ENCODE measurements around the gene MFSD12.

Gene MFSD12

GRCh38 chr19:3556978-3557460, 367 bp downstream of the MFSD12 start:
- DNase-seq (ENCODE audit: low read depth in 2 of 2, low spot score in 1 of 2): peak in 1 of 2 donors; percentile 43

GRCh38 chr19:3556423-3556977, 886 bp downstream of the MFSD12 start:
- DNase-seq (ENCODE audit: low read depth in 2 of 2, low spot score in 1 of 2): no peak

GRCh38 chr19:3555653-3556422, 1.5 kb downstream of the MFSD12 start:
- DNase-seq (ENCODE audit: low read depth in 2 of 2, low spot score in 1 of 2): no peak

GRCh38 chr19:3554254-3555083, 2.9 kb downstream of the MFSD12 start:
- DNase-seq (ENCODE audit: low read depth in 2 of 2, low spot score in 1 of 2): no peak

DNA sequence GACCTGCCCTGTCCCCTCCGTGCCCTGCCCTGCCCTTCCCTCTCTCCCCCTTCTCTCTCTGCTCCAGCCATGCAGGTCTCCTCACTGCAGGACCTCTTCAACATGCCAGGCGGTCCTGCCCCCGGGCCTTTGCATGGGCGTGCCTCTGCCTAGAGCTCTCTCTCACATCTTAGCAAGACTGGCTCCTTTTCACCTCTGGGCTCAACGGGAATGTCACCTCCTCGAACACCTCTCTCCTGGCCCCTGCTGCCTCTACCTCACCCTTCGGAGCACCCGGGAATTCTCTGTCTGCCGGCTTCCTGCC, 5.6 kb downstream of the MFSD12 start:
- no peak for DNase-seq (ENCODE audit: low read depth in 2 of 2, low spot score in 1 of 2)

- no peak for DNase-seq (ENCODE audit: low read depth in 2 of 2, low spot score in 1 of 2)
Observed at GRCh38 chr19:3550947-3551791, 6.2 kb downstream of the MFSD12 start.

DNA sequence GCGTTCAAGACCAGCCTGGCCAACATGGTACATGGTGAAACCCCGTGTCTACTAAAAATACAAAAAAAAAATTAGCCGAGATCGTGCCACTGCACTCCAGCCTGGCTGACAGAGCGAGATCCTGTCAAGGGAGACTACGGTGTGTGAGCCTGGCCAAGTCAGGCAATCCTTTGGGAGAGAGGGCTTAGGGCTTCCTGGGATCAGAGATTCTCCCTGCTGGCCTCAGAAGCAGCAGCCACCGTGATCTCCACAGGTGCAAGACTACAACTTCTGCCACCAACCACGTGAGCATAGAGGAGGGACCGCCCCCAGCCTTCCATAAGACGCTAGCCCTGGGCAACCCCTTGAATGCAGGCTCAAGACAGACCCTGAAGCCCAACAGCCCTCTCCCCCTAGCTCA, 7.6 kb downstream of the MFSD12 start:
- DNase-seq (ENCODE audit: low read depth in 2 of 2, low spot score in 1 of 2): no peak

- DNase-seq (ENCODE audit: low read depth in 2 of 2, low spot score in 1 of 2): no peak
Observed at GRCh38 chr19:3548606-3549005, 8.8 kb downstream of the MFSD12 start.

DNA sequence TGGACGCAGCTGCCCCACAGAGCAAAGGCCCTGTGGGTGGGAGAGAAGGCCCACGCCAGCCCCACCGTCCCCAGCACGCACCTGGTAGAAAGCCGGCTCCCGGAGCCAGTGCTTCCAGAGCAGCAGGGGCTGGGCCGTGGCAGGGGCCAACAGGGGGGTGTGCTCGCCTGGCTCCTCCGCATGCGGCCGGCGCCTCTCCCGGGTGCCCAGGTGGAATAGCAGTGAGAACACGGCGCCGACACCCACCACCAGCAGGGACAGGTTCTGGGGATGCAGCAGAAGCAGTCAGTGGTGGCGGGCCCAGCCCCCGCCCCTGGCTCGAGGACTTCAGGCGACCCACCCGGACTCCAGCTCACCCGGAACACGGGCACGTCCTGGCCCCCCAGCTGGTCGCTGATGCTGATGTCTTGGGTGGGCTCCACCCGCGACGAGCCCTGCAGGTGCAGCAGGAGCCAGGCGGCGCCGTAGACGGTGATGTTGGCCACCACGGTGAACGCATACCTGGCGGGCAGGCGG, 9.6 kb downstream of the MFSD12 start:
- DNase-seq (ENCODE audit: low read depth in 2 of 2, low spot score in 1 of 2): no peak

DNA sequence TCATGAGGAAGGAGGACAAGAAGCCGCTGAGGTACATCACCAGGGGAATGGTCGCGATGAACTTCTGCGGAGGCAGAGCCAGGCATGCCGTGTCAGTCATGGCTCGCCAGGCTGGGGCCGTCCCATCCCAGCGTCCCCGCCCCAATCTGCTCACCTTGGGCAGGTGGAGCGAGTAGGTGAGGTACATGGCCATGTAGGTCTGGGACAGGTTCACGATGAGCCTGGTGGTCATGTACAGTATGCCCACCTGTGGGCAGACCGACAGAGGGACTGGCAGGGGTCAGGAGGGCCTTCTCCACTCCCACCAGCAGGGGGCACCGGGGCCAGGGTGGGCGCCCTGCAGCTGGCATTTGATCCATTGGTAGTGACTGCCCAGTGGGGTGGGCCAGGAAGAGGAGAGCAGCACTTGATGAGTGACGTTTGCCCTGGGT, 10.1 kb downstream of the MFSD12 start:
- DNase-seq (ENCODE audit: low read depth in 2 of 2, low spot score in 1 of 2): no peak

- DNase-seq (ENCODE audit: low read depth in 2 of 2, low spot score in 1 of 2): no peak
Observed at GRCh38 chr19:3546119-3546518, 11.3 kb downstream of the MFSD12 start.

DNA sequence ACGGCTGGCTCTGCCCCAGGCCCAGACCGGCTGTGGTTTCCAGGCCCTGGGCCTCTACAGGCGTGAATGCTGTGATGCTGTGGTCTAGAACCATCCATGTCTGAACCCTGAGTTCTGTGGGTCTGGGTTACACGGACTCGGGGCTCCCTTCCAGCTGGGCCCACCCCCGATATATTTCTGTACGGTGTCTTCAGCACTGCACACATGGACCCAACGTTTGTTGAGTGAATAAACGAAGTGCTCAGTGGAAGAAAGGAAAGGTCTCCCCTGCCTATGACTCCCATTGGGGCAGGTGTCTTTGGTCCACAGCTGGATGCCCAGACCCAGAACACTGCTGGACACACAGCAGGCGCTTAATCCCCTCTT, 11.7 kb downstream of the MFSD12 start:
- DNase-seq (ENCODE audit: low read depth in 2 of 2, low spot score in 1 of 2): no peak

- peak; percentile 62 to 66 for DNase-seq (ENCODE audit: low read depth in 2 of 2, low spot score in 1 of 2)
Observed at GRCh38 chr19:3544742-3545668, 12.4 kb downstream of the MFSD12 start.

DNA sequence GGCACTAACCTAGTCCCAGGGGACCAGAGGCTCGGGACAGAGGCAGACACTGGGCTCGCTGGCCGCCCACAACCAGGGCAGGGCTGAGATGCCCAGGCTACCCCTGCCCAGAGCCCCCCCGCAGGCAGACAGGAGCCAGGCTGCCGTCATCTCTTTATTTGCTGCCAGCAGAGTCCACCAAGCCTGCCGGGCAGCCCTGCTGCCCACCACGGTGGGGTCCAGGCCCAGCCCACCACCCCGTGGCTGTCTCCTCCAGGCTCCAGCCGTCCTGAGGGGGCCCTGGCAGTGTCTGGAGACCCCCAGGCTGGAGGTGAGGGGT, 13.4 kb downstream of the MFSD12 start:
- no peak for DNase-seq (ENCODE audit: low read depth in 2 of 2, low spot score in 1 of 2)

- DNase-seq (ENCODE audit: low read depth in 2 of 2, low spot score in 1 of 2): no peak
Observed at GRCh38 chr19:3543150-3544057, 14.0 kb downstream of the MFSD12 start.

GRCh38 chr19:3539756-3540118, 17.6 kb downstream of the MFSD12 start:
- DNase-seq (ENCODE audit: low read depth in 2 of 2, low spot score in 1 of 2): no peak

GRCh38 chr19:3538965-3539755, 18.2 kb downstream of the MFSD12 start, which contains the start of gene TEKTIP1:
TSS of gene TEKTIP1 (plus strand) at chr19:3539174. CDS start at chr19:3539178, 4 bp downstream.
- no peak for DNase-seq (ENCODE audit: low read depth in 2 of 2, low spot score in 1 of 2)

GRCh38 chr19:3538258-3538929, 19.0 kb downstream of the MFSD12 start:
- DNase-seq (ENCODE audit: low read depth in 2 of 2, low spot score in 1 of 2): no peak

Data from stimulated activated CD8-positive, alpha-beta memory T cell treated with anti-CD3 and anti-CD28 coated beads, Interleukin-4, amount 100 ng/mL, for 1 hour (primary cell).